Endothelial cell of umbilical vein (primary cell): ENCODE data around the gene DENND2C. TPM values are rescaled to one million over a fixed set of nuclear protein-coding genes. Genes with fewer than 3 reads are reported as not detected.

ENCODE experiments used
- BruUV-seq: library from RNA; stranded (reverse); fragments of 400-500 nt; replicated peaks from 2 replicates; lab custom pipeline; 2021; lab: Mats Ljungman, UMichigan
- CTCF ChIA-PET: fragments of 300-600, 350-600 bp; sonication (Branson Sonifier 250); formaldehyde crosslinking; loops from one replicate; lab custom pipeline; 2021; ENCODE audit warnings: antibody characterized with exemption, inconsistent platforms; lab: Charles Lee
- POLR2A ChIA-PET: fragments of 300-600, 350-600 bp; sonication (Branson Sonifier 250); formaldehyde crosslinking; loops from one replicate; lab custom pipeline; 2021; ENCODE audit warnings: antibody characterized with exemption, inconsistent platforms; lab: Charles Lee
- DNase-seq: peaks from one replicate; pipeline ENCODE4 v3.0.0-alpha.2; 2011; ENCODE audit warnings: low read depth, low spot score
- FAIRE-seq: peaks from 2 replicates; lab custom pipeline; 2011; peaks lifted over from hg19 to GRCh38; lab: Jason Lieb, UNC
- H2AFZ ChIP-seq: 2 replicates; pipeline ENCODE4 v1.6.0; 2012; ENCODE audit warnings: low read depth, low read length, control low read depth, inconsistent platforms
- H3K27ac ChIP-seq: 2 replicates; pipeline ENCODE4 v1.5.1; 2011; ENCODE audit warnings: low read depth, mild to moderate bottlenecking, control low read depth, low read length, moderate library complexity; ENCODE audit not compliant: insufficient read depth
- H3K27me3 ChIP-seq, 2 experiments: 2 replicates each; pipeline versions ENCODE4 v1.6.0 to v1.6.1; 2011; ENCODE audit warnings: low read length in 2 of 2, mixed read lengths in 1 of 2; ENCODE audit not compliant: control insufficient read depth in 2 of 2, insufficient read depth in 2 of 2
- H3K36me3 ChIP-seq, 2 experiments: 2 replicates in 1 of 2; 3 replicates in 1 of 2; pipeline ENCODE4 v1.5.1; 2011; ENCODE audit warnings: low read length in 2 of 2, mild to moderate bottlenecking in 1 of 2, moderate library complexity in 1 of 2; ENCODE audit not compliant: control insufficient read depth in 2 of 2, insufficient read depth in 2 of 2; ENCODE audit errors: extremely low read depth in 1 of 2
- H3K4me1 ChIP-seq: 3 replicates; pipeline ENCODE4 v1.5.1; 2011; ENCODE audit warnings: mild to moderate bottlenecking, low read length; ENCODE audit not compliant: control insufficient read depth, insufficient read depth; ENCODE audit errors: extremely low read depth
- H3K4me2 ChIP-seq: 2 replicates; pipeline ENCODE4 v1.6.1; 2011; ENCODE audit warnings: low read length, control low read depth, mixed read lengths; ENCODE audit not compliant: insufficient read depth
- H3K4me3 ChIP-seq, 3 experiments: fragments of 200-600 bp in 1 of 3; sonication (generic), shearing (Covaris generic) in 1 of 3; replicated peaks in 1 of 3; 2 replicates each; pipeline ENCODE4 v1.5.1; 2011 to 2016; ENCODE audit warnings: control low read depth in 3 of 3, low read length in 3 of 3, mild to moderate bottlenecking in 2 of 3, inconsistent platforms in 1 of 3, low read depth in 1 of 3, moderate library complexity in 1 of 3; ENCODE audit not compliant: insufficient read depth in 1 of 3
- H3K79me2 ChIP-seq: 2 replicates; pipeline ENCODE4 v1.6.0; 2012; ENCODE audit warnings: low read length, inconsistent platforms; ENCODE audit not compliant: control insufficient read depth, insufficient read depth
- H3K9ac ChIP-seq: replicated peaks from 2 replicates; pipeline ENCODE3; 2011; ENCODE audit warnings: low read length, control low read depth; ENCODE audit not compliant: insufficient read depth; ENCODE audit errors: extremely low read depth
- H3K9me1 ChIP-seq: replicated peaks from 3 replicates; pipeline ENCODE4 v1.6.0; 2011; ENCODE audit warnings: mild to moderate bottlenecking, low read length; ENCODE audit not compliant: control insufficient read depth, insufficient read depth; ENCODE audit errors: extremely low read depth
- H3K9me3 ChIP-seq: replicated peaks from 2 replicates; pipeline ENCODE4 v1.5.1; 2012; ENCODE audit warnings: low read length, inconsistent platforms; ENCODE audit not compliant: control insufficient read depth, insufficient read depth
- H4K20me1 ChIP-seq: replicated peaks from 2 replicates; pipeline ENCODE3; 2011; ENCODE audit warnings: mild to moderate bottlenecking, low read length; ENCODE audit not compliant: control insufficient read depth, insufficient read depth; ENCODE audit errors: extremely low read depth
- CTCF ChIP-seq, 2 donors: IDR thresholded peaks; 1 replicate in 1 of 2; 2 replicates in 1 of 2; pipeline ENCODE4 v1.5.1; 2011; ENCODE audit warnings: low read length in 2 of 2, mild to moderate bottlenecking in 2 of 2, moderate library complexity in 2 of 2, control low read depth in 1 of 2, inconsistent platforms in 1 of 2, low read depth in 1 of 2; ENCODE audit not compliant: insufficient read depth in 1 of 2; ENCODE audit errors: extremely low read depth in 1 of 2
- EZH2 ChIP-seq: IDR thresholded peaks from 2 replicates; pipeline ENCODE4 v1.6.1; 2012; ENCODE audit warnings: borderline replicate concordance, low read depth, mild to moderate bottlenecking, moderate library complexity, low read length, inconsistent platforms; ENCODE audit not compliant: severe bottlenecking
- FOS ChIP-seq: IDR thresholded peaks from 2 replicates; pipeline ENCODE4 v1.6.1; 2011; ENCODE audit warnings: mild to moderate bottlenecking, low read length, moderate library complexity, borderline replicate concordance; ENCODE audit not compliant: insufficient read depth
- GATA2 ChIP-seq: IDR thresholded peaks from 2 replicates; pipeline ENCODE4 v1.7.0; 2011; ENCODE audit warnings: low read depth, mild to moderate bottlenecking, moderate library complexity, mixed read lengths, low read length; ENCODE audit not compliant: insufficient read length, insufficient read depth
- JUN ChIP-seq: IDR thresholded peaks from 2 replicates; pipeline ENCODE4 v1.6.1; 2011; ENCODE audit warnings: borderline replicate concordance, low read depth; ENCODE audit not compliant: insufficient read length, insufficient read depth
- MAX ChIP-seq: IDR thresholded peaks from 2 replicates; pipeline ENCODE4 v1.6.1; 2011; ENCODE audit not compliant: insufficient read depth, insufficient read length
- MYC ChIP-seq: IDR thresholded peaks from one replicate; pipeline ENCODE4 v1.6.1; 2011; ENCODE audit warnings: mild to moderate bottlenecking, low read depth, low read length
- POLR2A ChIP-seq: IDR thresholded peaks from 2 replicates; pipeline ENCODE4 v1.6.1; 2012; ENCODE audit warnings: low read depth, mild to moderate bottlenecking, control low read depth, low read length
- POLR2AphosphoS5 ChIP-seq: IDR thresholded peaks from 2 replicates; pipeline ENCODE4 v1.6.1; 2012; ENCODE audit warnings: low read depth, mild to moderate bottlenecking, control low read depth, low read length, moderate library complexity; ENCODE audit not compliant: insufficient read depth
- dilution Hi-C: fragments of 300-500 bp; cut with MboI; formaldehyde crosslinking; loops from one replicate; pipeline ENCODE4 v1.15.0; 2019; ENCODE audit warnings: low sequenced_read_pairs; ENCODE audit not compliant: extremely low pct_ligation_motif_present
- intact Hi-C: fragments of 100-400 bp; cut with micrococcal nuclease; formaldehyde crosslinking; loops from one replicate; pipeline ENCODE4 v1.10.0; 2022
- polyA plus RNA-seq, 4 experiments: library from polyadenylated mRNA; depleted of rRNA in 3 of 4; stranded (reverse) in 3 of 4; unstranded in 1 of 4; fragments of >200 nt; gene quantifications; 2 replicates each; pipeline versions ENCODE4 v1.2.1 to v1.2.3, GENCODE V29; 2011 to 2012; ENCODE audit warnings: missing spikeins in 1 of 4
- total RNA-seq: library from RNA; stranded (reverse); gene quantifications from 2 replicates; pipeline ENCODE4 v1.2.3, GENCODE V29; 2021

DENND2C gene
- total and polyA plus RNA-seq, 2 donors (not counting 3 experiments of a cell fraction or from before 2014, with no cell fraction given) = 0.12 to 0.22 TPM

GRCh38 chr1:114690148-114690547 lies 20.3 kb upstream of the DENND2C start:
- Histone ChIP-seq H3K36me3 (no peaks in the 10 kb centered on the region), H3K27me3 (peaks cover 4 to 9% of the 10 kb centered on the region in 2 experiments), H3K9ac (no peak overlapping the region), H3K9me1 (no peaks in the 10 kb centered on the region), H3K4me3 (no peak overlapping the region), H3K79me2 (no peaks in the 10 kb centered on the region), H4K20me1 (no peaks in the 10 kb centered on the region), H3K4me1 (no peaks in the 10 kb centered on the region), H3K4me2 (no peak overlapping the region), H3K9me3 (no peaks in the 10 kb centered on the region), H3K27ac (no peak overlapping the region), H2AFZ (no peak overlapping the region)
- BruUV-seq = no TSS peak
- dilution Hi-C loops = no loop called here
- TF ChIP-seq JUN (no peak), GATA2 (no peak)
- intact Hi-C loops = no loop called here
- FAIRE-seq = no peak
- ChIA-PET POLR2A (no interaction called here), CTCF (no interaction called here)
- no peak for DNase-seq

DNA sequence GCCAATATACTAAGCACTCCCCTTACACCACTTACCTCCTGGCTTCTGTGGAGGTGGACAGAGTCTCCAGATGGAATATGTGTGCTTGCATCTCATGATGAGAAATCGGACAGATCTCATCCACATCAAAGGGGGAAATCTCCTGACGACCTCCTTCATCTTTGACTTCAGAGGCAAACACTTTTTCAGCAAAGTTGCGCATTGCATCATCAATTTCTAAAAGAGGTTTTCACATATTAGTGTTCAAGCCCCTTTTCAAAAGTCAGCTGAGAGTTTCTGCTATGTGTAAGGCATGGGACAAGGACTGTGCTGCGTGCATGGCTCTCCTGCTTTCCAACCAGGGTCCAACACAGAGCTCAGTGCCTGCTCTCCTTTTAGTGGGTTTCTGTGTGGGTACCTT lies 18.7 kb upstream of the DENND2C start:
- TF ChIP-seq MYC (no peak), POLR2A (no peak), FOS (no peak), CTCF (IDR thresholded peaks at IDR 0.05; ENCODE audit: extremely low read depth in 1 of 2, insufficient read depth in 1 of 2, low read depth in 1 of 2, low read length in 2 of 2) (no peak), EZH2 (no peak), MAX (no peak), GATA2 (no peak), JUN (no peak), POLR2AphosphoS5 (no peak)
- Histone ChIP-seq H3K4me1 (no peaks in the 10 kb centered on the region), H3K27me3 (peaks cover 4 to 14% of the 10 kb centered on the region in 2 experiments), H3K27ac (no peak overlapping the region), H3K9me3 (no peaks in the 10 kb centered on the region), H4K20me1 (no peaks in the 10 kb centered on the region), H3K79me2 (no peaks in the 10 kb centered on the region), H3K4me3 (no peak overlapping the region), H3K9ac (no peak overlapping the region), H2AFZ (no peak overlapping the region), H3K9me1 (no peaks in the 10 kb centered on the region), H3K4me2 (no peak overlapping the region), H3K36me3 (no peaks in the 10 kb centered on the region)
- ChIA-PET POLR2A (no interaction called here), CTCF (no interaction called here)
- dilution Hi-C loops (no loop called here), intact Hi-C loops (no loop called here)
- FAIRE-seq (no peak), DNase-seq (no peak)
- no TSS peak for BruUV-seq
